Breast epithelium (tissue), 4 donors: ENCODE measurements around the gene P2RY2. TPM values are rescaled to one million over a fixed set of nuclear protein-coding genes. Genes with fewer than 3 reads are reported as not detected.
A peak's percentile ranks its signal among the peaks of the same experiment; 100 is the strongest.

Experiments used
- DNase-seq, 2 donors: peaks; one replicate each; pipeline ENCODE4 v3.0.0-alpha.2; 2019; ENCODE audit warnings: low spot score in 2 of 2
- H3K27ac ChIP-seq, 2 donors: fragments of 200-600 bp; sonication (generic) in 1 of 2; one replicate each; pipeline ENCODE4 v1.5.1; 2016 to 2019; ENCODE audit warnings: mild to moderate bottlenecking in 1 of 2
- H3K27me3 ChIP-seq, 2 donors: fragments of 200-600 bp; sonication (generic) in 1 of 2; one replicate each; pipeline versions ENCODE4 v1.5.1 to v1.6.0; 2017 to 2019; ENCODE audit warnings: control low read depth in 1 of 2, mild to moderate bottlenecking in 1 of 2
- H3K36me3 ChIP-seq: fragments of 200-600 bp; one replicate; pipeline ENCODE4 v1.5.1; 2019
- H3K4me1 ChIP-seq, 2 donors: fragments of 200-600 bp; sonication (generic); one replicate each; pipeline ENCODE4 v1.5.1; 2016 to 2019; ENCODE audit warnings: control low read depth in 1 of 2
- H3K4me3 ChIP-seq, 3 donors: fragments of 200-600 bp; sonication (generic); 1 replicate in 2 of 3; 2 replicates in 1 of 3; pipeline ENCODE4 v1.5.1; 2016 to 2019; ENCODE audit warnings: mild to moderate bottlenecking in 3 of 3, moderate library complexity in 2 of 3
- H3K9me3 ChIP-seq, 2 donors: fragments of 200-600 bp; sonication (generic) in 1 of 2; one replicate each; pipeline ENCODE4 v1.5.1; 2016 to 2019; ENCODE audit warnings: control low read depth in 1 of 2
- POLR2A ChIP-seq: fragments of 450-650 bp; IDR thresholded peaks from one replicate; pipeline ENCODE4 v1.6.1; 2016; ENCODE audit warnings: antibody characterized with exemption, mild to moderate bottlenecking, moderate library complexity
- POLR2AphosphoS5 ChIP-seq, 3 donors: sonication (generic); formaldehyde crosslinking; IDR thresholded peaks; one replicate each; pipeline ENCODE4 v1.6.1; 2017; ENCODE audit warnings: antibody characterized with exemption in 3 of 3
- intact Hi-C: fragments of 100-400 bp; cut with DNase I; formaldehyde crosslinking; loops from one replicate; pipeline ENCODE4 v1.15.1; 2023; ENCODE audit warnings: low total_unique reads
- total RNA-seq, 3 donors: library from RNA; depleted of rRNA; stranded (reverse); fragments of >200 nt; gene quantifications; one replicate each; pipeline ENCODE4 v1.1.0, GENCODE V29; 2016
- TF ChIP-seq, protein P1 (sequence below), 3 donors: fragments of 450-650 bp; IDR thresholded peaks; one replicate each; pipeline ENCODE4 v1.5.1; 2016 to 2017; ENCODE audit warnings: antibody characterized with exemption in 3 of 3, mild to moderate bottlenecking in 3 of 3, moderate library complexity in 3 of 3

The P2RY2 gene
- total RNA-seq, 3 donors from 2014 or later = 0.32 to 7.6 (median 5.2) TPM

DNA sequence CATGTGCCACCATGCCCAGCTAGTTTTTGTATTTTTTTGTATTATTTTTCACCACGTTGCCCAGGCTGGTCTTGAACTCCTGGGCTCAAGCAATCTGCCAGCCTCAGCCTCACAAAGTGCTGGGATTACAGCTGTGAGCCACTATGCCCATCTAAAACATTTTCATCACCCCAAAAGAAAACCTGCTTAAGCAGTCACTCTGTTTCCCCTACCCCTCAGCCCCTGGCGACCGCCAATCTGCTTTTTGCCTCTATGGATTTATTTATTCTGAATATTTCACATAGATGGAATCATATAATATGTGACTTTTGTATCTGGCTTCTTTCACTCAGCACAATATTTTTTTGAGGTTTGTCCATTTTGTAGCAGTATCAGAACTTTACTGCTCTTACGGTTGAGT lies 18.6 kb upstream of the P2RY2 start:
- Histone ChIP-seq H3K4me1 (peaks cover 0 to 21% of the 10 kb centered on the region in 2 donors), H3K9me3 (no peaks in the 10 kb centered on the region), H3K27me3 (no peaks in the 10 kb centered on the region), H3K4me3 (no peak overlapping the region), H3K27ac (peak overlapping the region; percentile 48 to 87), H3K36me3 (no peaks in the 10 kb centered on the region)
- intact Hi-C loops = no loop called here
- TF ChIP-seq POLR2AphosphoS5 (IDR thresholded peaks at IDR 0.05) = no peak
- no peak for TF ChIP-seq POLR2A
- DNase-seq = peak in 1 of 2 donors; percentile 9

DNA sequence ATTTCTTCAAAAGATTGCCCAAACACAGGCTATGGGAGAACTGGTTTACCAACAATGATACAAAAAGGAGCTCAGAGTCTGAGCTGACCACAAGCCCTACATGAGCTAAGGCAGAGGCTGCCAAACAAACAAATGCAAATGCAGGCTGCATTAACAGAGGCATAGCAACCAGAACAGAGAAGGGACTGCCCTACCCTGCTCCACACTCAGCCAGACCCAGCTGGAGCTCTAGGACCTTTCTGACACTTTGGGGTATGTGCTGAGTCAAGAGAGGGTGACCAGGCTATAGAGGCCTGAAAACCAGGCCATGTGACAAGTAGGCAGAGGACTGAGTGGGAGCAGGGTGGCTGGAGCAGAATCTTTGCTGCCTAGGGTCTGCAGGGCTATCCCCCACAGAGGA lies 17.8 kb upstream of the P2RY2 start:
- no peaks in the 10 kb centered on the region for H3K9me3 ChIP-seq
- intact Hi-C loops = no loop called here
- no peaks in the 10 kb centered on the region for H3K36me3 ChIP-seq
- TF ChIP-seq, protein P1, sequence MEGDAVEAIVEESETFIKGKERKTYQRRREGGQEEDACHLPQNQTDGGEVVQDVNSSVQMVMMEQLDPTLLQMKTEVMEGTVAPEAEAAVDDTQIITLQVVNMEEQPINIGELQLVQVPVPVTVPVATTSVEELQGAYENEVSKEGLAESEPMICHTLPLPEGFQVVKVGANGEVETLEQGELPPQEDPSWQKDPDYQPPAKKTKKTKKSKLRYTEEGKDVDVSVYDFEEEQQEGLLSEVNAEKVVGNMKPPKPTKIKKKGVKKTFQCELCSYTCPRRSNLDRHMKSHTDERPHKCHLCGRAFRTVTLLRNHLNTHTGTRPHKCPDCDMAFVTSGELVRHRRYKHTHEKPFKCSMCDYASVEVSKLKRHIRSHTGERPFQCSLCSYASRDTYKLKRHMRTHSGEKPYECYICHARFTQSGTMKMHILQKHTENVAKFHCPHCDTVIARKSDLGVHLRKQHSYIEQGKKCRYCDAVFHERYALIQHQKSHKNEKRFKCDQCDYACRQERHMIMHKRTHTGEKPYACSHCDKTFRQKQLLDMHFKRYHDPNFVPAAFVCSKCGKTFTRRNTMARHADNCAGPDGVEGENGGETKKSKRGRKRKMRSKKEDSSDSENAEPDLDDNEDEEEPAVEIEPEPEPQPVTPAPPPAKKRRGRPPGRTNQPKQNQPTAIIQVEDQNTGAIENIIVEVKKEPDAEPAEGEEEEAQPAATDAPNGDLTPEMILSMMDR (IDR thresholded peaks at IDR 0.05) = no peak
- TF ChIP-seq POLR2AphosphoS5 (IDR thresholded peaks at IDR 0.05) (peak in 1 of 3 donors; percentile 31), POLR2A (no peak)
- H3K27me3 ChIP-seq = no peaks in the 10 kb centered on the region
- peak in 1 of 2 donors; percentile 43 for DNase-seq
- no peak overlapping the region for H3K4me3 ChIP-seq
- H3K4me1 ChIP-seq = peaks cover 0 to 13% of the 10 kb centered on the region in 2 donors
- H3K27ac ChIP-seq = peak overlapping the region; percentile 84 to 87

DNA sequence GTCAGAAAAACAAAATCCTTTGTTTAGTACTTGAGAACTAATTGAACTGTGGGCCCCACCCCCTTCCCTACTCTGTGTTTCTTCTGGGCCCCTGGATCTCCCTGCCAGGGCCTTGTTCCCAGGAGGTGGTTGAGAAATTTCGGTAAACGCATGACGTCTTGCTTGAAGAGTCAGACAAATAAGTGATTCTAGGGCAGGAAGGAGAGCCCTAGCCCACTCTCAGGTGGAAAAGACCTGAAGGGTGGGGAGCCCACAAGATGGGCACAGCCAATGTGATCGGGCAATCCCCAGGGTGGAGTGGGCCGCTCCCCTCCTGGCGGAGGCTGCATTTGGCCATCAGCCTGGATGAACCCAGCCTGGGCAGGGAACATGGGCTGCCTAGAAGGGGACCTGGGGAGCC lies 16.8 kb upstream of the P2RY2 start:
- peaks cover 0 to 10% of the 10 kb centered on the region in 2 donors for H3K4me1 ChIP-seq

DNA sequence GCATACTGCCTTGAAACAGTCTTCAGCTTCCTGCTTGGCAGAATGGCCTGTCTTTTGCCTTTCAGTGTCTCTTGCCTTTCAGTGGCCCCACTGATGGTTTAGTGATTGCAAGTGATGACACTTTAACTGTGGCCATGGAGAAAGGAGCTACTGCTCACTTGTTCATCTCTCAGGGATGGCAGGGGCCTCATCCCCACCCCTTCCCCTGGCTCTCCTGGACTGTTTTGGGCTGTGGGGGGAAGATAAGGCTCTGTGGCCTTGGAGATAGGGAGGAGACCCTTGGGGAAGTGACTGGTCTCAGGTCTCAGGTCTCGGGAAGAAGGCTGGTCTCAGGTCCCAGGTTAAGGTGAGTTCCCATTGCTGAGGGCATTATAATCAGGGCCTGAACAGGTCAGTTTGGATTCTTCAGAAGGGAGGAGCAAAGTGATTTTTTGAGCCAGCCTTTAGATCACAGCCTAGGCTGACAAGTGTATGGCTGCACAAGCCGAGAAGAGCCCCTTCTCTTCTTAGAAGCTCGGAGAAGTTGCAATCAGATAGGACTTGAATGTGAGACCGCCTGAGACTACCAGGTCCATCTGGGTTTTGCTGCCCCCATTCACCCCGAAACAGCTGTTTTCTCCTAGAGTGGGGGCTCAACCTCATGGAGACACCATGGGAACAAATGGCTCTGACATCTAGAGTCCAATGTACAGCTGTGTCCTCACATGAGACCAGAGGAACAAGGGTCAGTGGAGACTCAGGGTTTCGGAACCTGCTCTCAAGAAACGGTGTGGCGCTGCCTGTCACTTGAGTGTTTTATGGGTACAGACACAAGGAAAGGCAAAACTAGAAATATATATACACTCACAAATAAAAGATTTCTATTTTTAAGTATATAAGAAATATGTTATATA lies 15.9 kb upstream of the P2RY2 start:
- Histone ChIP-seq H3K4me1 (peaks cover 0 to 10% of the 10 kb centered on the region in 2 donors), H3K27ac (peak overlapping the region; percentile 87 to 88), H3K9me3 (no peaks in the 10 kb centered on the region), H3K36me3 (no peaks in the 10 kb centered on the region), H3K4me3 (no peak overlapping the region), H3K27me3 (no peaks in the 10 kb centered on the region)
- intact Hi-C loops = no loop called here
- DNase-seq = peak in 1 of 2 donors; percentile 33
- TF ChIP-seq POLR2AphosphoS5 (IDR thresholded peaks at IDR 0.05) (no peak), POLR2A (no peak)
- TF ChIP-seq, protein P1 (IDR thresholded peaks at IDR 0.05) = no peak

More for the DNA sequence above, 16.8 kb upstream of the P2RY2 start:
- no peaks in the 10 kb centered on the region for H3K27me3 ChIP-seq
- peak in 1 of 2 donors; percentile 51 for DNase-seq
- TF ChIP-seq POLR2AphosphoS5 (IDR thresholded peaks at IDR 0.05) (no peak), POLR2A (no peak)
- TF ChIP-seq, protein P1 (IDR thresholded peaks at IDR 0.05) = no peak
- H3K4me3 ChIP-seq = no peak overlapping the region
- no peaks in the 10 kb centered on the region for H3K9me3 ChIP-seq
- no peaks in the 10 kb centered on the region for H3K36me3 ChIP-seq
- peak overlapping the region; percentile 87 to 88 for H3K27ac ChIP-seq
- intact Hi-C loops = no loop called here

DNA sequence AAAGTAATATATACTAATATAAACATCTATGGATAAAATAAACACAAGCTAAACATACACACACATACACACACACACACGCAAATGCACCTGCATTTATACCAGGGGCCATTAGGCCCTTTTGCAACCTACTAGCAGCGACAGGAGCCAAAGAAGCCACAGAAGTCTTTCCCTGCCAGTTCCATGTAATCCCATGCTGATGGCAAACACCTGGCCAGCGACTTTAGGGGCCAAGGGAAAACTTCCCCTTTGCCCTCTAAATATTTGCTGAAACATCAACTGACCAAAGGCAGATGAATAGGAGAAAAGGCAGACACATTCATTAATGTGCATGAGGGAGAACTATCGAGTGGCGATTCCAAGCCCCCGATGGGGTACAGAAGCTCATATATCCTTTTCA lies 14.8 kb upstream of the P2RY2 start:
- DNase-seq = peak in 1 of 2 donors; percentile 7
- TF ChIP-seq POLR2A = no peak
- intact Hi-C loops = no loop called here
- Histone ChIP-seq H3K27me3 (no peaks in the 10 kb centered on the region), H3K36me3 (no peaks in the 10 kb centered on the region), H3K4me3 (no peak overlapping the region), H3K4me1 (peaks cover 0 to 10% of the 10 kb centered on the region in 2 donors), H3K9me3 (no peaks in the 10 kb centered on the region), H3K27ac (no peak overlapping the region)

DNA sequence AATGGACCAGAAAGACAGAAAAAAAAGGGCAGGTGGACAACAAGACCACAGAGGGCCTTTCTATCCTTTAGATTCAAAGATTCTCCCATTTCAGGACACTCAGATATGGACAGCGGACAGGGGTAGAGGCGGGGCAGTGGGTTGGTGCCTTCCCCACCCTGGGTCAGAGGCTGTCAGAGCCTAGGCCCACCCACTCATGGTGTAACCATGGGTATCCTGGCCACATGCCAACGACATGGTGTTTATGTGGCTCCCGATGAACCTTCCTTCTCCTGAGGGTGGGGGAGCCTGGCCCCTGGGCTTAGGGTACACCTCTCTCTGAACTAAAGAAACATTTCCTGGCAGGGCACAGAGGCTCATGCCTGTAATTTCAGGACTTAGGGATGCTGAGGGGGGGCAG lies 14.3 kb upstream of the P2RY2 start:
- no peaks in the 10 kb centered on the region for H3K27me3 ChIP-seq
- H3K4me1 ChIP-seq = peaks cover 0 to 10% of the 10 kb centered on the region in 2 donors
- H3K27ac ChIP-seq = no peak overlapping the region
- H3K4me3 ChIP-seq = no peak overlapping the region
- no peaks in the 10 kb centered on the region for H3K9me3 ChIP-seq
- no peaks in the 10 kb centered on the region for H3K36me3 ChIP-seq
- TF ChIP-seq POLR2AphosphoS5 (IDR thresholded peaks at IDR 0.05) (no peak), POLR2A (no peak)
- TF ChIP-seq, protein P1 (IDR thresholded peaks at IDR 0.05) = no peak
- DNase-seq = peak in 1 of 2 donors; percentile 43
- intact Hi-C loops = no loop called here
